Hepatocyte (in vitro differentiated cells): ENCODE results near the gene ATP13A1.

Experiments used
- CTCF ChIP-seq: fragments of 200-600 bp; sonication (generic); IDR thresholded peaks from 2 replicates; pipeline ENCODE4 v1.5.1; 2016; ENCODE audit warnings: antibody characterized with exemption, mild to moderate bottlenecking; ENCODE audit not compliant: poor library complexity
- EZH2 ChIP-seq: fragments of 200-600 bp; sonication (generic); IDR thresholded peaks from 2 replicates; pipeline ENCODE4 v1.6.1; 2016; ENCODE audit warnings: antibody characterized with exemption, mild to moderate bottlenecking, borderline replicate concordance

GRCh38 chr19:19610376-19611202 lies 52.9 kb downstream of the ATP13A1 start:
- no peak for TF ChIP-seq CTCF
- no peak for TF ChIP-seq EZH2
